Adipose tissue (tissue), 3 donors: ENCODE results near the gene RTL10. TPM values are rescaled to one million over a fixed set of nuclear protein-coding genes. Genes with fewer than 3 reads are reported as not detected.
"Not testable (repeated sequence)": the region's sequence is repeated elsewhere in the genome, so short reads cannot be mapped to it uniquely, and the experiment has no call there.

Source experiments
- H3K27ac ChIP-seq: one replicate; pipeline ENCODE4 v1.5.1; 2013; ENCODE audit warnings: low read depth, low read length
- WGBS, 3 donors: extraction: QIAGEN DNeasy Blood & Tissue Kit; methylation state at CpG; one replicate each; pipeline ENCODE4 v1.1.7; 2013; 5-methylcytosine and 5-hydroxymethylcytosine counted together
- polyA plus RNA-seq, 3 donors: library from polyadenylated mRNA; stranded (reverse); fragments of 200-250 nt; gene quantifications; one replicate each; pipeline ENCODE4 v1.2.3, GENCODE V29; 2013
- donor health status: healthy with polysubstance abuse.
- donor health status: Bipolar disorder and iron deficiency.
- donor health status: healthy.

Gene RTL10
- polyA plus RNA-seq, 3 donors, result 3.1 to 4.3 (median 3.8) TPM

DNA sequence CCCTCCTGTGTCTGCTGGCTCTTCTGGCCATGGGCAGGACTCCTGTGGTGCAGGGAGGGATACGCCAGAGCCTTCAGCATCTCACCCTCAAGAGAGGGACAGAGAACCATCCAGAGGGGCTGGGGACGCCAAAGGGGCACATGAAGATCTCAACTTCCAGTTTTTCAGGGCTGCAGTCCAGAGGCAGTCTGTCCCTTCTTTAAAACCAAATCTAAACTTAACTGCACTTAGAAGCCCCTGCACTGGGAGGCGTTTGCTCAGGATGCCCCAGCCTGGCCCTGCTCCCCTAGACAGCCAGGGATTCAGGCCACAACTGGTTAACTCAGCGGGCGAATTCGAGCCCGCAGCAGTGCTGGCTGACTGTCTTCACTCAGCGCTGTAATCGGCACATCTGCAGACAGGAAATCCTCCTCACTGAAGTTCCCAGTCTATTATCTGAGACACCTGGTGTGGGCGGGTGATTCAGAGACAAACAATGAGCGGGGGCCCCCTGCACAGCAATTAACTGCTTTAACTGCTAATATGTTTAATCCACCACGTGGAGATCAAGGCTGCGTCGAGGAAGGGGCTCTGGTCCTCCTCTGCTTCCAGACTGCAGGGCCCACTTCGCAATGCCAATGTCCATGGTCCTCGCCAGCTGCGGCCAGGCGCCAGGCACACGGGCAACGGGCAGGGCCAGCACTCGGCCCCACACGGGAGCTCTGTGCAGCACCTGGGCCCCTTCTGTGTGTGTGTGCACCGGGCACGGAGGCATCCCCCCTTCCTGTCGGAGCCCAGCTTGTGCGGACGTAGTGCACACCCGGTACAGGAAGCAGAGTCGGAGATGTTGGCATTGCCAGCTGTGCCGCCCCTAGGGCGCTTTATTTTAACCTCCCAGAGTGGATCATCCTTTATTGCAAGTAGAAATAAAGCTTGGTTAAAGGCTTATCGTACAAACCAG is 36.9 kb upstream of the RTL10 start:
- H3K27ac ChIP-seq, result no peak overlapping the region
- WGBS, 3 donors, result 27 to 63% (median 32%) methylated on average over 32 of the region's 32 CpGs

DNA sequence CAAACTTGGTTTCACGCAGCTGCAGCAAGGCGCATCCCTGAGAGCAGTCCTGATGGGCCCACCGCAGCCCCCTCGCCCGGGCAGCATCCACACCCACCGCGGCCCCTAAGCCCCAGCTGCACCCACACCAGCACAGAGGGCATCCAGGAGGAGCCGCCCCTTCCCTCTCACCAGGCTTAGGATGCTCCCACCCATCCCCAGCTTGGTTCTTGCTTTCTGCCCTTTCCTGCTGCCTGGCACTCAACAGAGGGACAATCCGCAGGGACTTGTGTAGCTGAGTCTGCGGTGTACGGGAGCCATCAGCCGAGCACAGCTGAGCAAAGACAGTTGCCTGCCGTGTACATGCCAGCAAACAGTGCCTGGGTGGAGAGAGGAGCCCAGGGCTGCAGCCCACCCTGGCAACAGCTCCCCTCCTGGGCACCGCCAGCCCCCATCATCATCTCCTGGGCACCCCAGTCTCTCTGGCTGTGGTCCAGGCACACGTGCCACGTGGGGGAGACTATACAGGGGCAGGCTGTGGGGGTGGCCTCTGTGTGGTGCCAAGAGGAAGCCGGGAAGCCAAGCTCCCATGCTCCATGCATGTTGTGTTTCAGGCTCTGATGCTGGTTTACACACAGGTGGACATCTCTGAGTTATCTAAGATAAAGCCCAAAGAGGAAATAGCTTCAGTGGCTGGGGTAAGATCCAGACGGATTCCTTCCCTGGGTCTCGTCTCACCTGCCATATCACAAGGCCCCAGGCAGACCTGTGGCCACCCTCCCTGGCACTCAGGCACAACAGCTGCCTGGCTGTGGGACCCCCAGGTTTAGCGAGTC is 36.0 kb upstream of the RTL10 start:
- no peak overlapping the region for H3K27ac ChIP-seq
- 77 to 84% (median 79%) methylated on average over 20 of the region's 20 CpGs for WGBS, 3 donors

DNA sequence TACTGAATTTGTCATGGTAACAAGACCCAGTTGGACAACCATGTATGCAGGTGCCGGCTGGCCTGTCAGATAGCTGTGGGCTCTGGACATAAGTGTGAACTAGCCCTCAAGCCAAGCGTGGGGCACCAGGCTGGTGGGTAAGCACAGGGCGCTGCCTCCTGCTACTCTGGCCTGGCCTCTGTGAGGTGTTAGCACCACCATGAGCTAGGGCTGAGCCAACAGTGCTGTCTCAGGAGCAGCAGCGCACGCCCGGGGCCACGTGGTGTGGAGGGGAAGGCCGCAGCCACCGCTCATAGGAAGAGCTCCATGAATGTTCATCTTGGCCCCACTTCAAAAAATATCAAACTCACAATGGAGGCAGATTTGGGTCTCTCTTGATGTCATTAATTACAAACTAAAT is 35.3 kb upstream of the RTL10 start:
- H3K27ac ChIP-seq, result no peak overlapping the region
- 76 to 89% (median 87%) methylated on average over 9 of the region's 9 CpGs for WGBS, 3 donors

DNA sequence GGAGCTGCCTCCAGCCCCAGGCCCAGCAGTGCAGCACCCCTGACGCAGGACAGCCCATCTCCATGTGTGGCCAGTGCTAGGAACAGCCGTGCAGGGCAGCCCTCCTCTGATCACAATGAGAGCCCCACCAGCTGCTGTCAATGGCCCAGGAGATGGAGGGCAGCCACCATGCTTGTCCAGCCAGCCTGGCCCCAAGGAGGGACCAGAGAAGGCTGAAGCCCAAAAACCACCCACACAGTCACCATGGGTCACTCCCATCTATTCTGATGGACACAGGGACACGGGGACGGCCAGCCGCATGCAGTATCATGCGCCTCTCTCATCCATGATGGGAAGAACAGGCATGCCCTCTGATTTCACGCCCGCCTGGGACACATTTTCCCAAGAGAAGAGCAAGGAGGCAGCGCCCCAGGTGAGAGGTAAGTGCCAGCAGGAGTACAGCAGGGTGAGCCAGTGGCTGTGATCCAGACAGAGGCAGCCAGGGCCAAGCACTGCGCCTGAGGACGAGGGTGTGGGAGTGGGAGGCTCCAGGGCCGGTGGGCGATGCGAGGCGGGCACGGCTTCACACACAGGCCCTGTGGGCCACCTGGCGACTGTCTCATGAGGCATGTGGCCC is 33.6 kb upstream of the RTL10 start:
- H3K27ac ChIP-seq, result no peak overlapping the region
- 93 to 96% (median 95%) methylated on average over 17 of the region's 17 CpGs for WGBS, 3 donors

DNA sequence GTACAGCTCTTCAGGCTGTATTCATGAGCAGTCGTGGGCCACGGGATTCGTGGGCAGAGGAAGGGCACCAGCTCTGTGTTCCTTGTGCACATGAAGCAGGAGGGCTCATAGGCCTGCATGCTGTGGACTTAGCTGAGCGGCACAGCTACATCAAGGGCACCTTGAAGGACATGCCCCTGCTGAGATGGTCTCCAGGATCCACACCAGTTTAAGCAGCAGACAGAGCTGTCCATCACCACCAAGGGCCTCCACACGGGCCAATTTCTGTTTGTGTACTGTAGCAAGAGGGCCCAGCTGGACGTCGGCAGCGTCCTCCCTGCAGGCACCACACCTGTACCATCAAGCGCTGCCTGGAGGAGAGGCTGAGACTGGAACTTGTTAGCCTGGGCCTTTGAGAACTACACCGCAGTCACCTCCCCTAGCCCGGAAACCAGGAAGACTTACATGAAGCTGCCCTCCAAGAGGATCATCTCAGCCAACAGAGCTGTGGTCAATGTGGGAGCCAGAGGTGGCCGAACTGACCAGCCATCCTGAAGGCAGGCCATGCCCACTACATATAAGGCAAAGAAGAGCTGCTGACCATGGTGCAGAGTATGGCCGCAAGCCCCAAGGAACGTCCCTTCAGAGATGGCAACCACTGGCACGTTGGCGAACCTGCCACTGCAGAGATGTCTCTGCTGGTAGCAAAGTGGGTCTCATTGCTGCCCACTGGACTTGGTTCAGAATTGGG is 32.7 kb upstream of the RTL10 start:
- 81 to 90% (median 83%) methylated on average over 16 of the region's 16 CpGs for WGBS, 3 donors
- no peak overlapping the region for H3K27ac ChIP-seq

DNA sequence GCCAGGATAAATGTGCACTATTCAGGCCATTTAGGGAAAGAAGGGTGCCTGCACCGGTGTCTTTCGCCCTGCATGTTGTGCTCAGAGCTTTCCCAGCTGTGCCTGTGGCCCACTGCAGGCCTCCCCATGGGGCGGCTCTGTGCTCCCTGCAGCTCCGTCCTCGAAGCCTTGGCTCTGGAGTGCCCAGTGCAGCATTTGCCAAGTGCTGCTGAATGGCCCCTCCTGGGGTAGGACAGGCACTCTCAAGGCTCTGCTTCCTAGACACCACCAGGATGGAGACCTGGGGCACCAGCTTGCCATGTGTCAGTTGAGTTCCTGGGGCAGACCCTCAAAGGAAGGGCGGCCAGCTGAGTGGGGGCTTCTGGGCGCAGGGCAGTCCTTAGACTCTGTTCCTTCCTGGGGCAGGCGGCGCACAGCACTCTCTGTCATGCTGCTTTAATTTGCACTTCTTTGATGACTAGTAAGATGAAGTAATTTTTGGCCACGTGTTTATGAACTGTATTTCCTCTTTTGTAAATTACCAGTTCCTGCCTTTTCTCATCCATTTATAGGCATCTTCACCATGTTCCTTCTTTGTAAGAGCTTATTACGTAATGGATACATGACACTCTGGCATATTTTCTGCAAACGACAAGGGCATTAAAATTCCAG is 32.1 kb upstream of the RTL10 start:
- no peak overlapping the region for H3K27ac ChIP-seq
- 48 to 84% (median 50%) methylated on average over 12 of the region's 12 CpGs for WGBS, 3 donors

DNA sequence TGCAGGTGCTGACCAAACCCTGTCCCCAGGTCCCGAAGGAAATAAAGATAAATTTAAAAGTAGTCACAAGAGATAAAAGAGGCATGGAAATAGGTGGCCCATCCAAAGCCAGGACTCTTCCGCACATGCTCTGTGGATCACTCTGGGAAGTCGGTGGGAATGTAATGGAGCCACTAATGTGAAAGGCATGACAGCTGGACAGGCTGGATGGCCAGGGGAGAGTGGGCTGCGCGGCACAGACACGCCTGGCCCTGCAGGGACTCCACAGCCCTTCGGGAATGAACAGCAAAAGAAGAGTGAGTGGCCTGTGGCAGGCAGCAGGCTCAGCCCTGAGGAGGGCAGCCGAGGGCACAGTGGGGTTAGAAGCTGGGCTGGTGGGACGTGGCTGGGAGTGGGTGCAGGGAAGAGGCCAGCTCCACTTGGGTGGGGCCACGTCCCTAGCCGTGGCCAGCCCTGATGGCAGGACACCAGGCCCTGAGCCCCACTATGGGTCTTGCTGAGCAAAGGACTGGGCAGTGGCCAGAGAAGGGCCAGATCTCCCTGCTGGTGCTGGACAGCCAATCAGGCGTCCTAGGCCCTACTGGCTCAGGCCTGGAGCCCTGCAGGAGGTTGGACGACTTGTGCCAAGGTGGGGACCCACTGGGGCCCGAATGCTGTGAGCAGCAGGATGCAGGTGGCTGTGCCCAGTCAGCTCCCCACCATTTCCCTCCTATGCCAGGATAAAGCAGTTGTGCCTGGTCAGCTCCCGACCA is 31.3 kb upstream of the RTL10 start:
- H3K27ac ChIP-seq, result no peak overlapping the region
- 73 to 80% (median 78%) methylated on average over 15 of the region's 15 CpGs for WGBS, 3 donors

DNA sequence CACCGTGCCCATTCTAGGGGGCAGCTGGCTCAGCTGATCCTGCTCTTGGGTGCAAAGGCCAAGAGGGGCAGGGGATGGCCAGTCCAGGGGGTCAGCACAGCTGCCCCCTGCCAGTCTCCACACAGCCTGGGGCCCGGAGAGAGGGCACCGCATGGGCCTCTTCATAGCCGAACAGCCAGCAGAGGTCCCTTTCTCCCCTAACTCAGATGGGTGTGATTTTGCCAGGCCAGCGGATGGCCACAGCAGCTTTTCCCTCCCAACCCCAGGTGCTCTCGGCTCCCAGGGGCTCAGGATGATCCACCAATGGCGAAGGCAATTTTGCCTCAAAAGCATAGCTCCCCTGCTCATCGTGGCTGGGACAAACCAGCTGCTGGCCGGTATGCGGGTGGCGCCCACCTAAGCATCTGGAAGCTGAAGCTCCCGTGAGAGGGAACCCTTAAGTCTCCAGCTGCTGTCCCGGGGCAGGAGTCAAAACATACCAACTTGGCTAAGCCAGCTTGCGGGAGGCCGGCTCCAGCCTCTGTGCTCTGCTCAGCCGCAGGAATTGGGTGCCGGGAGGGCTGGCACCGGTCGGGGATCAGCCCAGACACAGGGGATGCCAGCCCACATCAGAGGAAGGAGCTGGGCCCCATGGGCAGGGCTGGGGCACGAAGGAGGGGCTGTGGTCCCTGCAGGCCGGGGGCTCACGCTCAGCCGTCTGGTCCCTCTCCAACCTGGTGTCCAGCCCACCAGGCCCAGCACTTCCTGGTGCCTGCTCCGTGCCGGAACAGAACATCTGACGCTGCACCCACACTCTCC is 30.5 kb upstream of the RTL10 start:
- 91% methylated on average over 26 of the region's 26 CpGs for WGBS, 3 donors
- H3K27ac ChIP-seq, result no peak overlapping the region

DNA sequence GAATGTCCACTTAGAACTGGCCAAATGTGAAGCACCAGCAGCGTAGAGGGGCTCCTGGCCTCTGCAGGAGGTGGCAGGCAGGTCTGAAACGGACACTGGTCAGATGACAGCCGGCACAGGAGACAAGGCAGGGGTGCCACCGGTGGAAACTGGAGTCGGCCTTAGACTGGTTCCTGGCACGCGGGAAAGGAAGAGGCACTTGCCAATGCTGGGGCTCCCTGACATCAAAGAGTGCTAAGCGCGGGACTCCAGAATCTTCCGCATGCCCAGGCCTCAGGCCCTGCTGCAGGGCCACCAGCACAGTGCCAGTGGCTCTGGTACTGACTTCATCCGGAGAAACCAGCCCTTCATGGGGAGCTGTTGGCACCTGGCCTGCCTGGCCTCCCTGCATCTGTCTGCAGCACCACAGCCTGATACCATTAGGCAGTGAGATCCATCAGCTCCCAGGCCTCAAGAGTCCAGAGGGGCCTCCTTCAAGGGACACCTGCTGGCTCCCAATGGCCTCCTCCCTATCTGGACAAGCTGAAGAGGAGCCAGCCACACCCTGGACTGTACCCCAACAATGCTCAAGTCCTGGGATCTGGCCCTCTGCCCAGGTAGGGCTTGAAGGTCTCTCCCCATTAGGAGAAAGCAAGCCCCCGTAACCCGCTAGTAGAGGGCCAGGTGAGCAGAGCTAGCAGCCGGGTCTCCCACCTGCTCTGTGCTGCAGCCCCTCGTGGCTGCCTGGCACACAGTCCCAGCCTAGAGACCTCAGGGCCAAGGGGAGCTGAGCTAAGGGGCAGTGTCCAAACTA is 29.7 kb upstream of the RTL10 start:
- 91 to 93% (median 92%) methylated on average over 15 of the region's 15 CpGs for WGBS, 3 donors

DNA sequence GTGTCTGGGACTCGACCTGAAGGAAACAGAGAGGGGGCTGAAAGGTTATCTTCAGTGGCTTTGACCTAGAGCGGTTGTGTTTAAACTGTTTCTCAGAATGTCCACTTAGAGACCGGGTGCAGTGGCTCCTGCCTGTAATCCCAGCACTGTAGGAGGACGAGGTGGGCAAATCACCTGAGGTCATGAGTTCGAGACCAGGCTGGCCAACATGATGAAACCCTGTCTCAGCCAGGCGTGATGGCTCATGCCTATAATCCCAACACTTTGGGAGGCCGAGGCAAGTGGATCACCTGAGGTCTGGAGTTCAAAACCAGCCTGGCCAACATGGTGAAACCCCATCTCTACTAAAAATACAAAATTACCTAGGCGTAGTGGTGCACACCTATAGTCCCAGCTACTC is 28.8 kb upstream of the RTL10 start:
- WGBS, 3 donors, result 91 to 94% (median 92%) methylated on average over 8 of the region's 8 CpGs
- H3K27ac ChIP-seq, result not testable (repeated sequence)

More for the DNA sequence above, 29.7 kb upstream of the RTL10 start:
- no peak overlapping the region for H3K27ac ChIP-seq

DNA sequence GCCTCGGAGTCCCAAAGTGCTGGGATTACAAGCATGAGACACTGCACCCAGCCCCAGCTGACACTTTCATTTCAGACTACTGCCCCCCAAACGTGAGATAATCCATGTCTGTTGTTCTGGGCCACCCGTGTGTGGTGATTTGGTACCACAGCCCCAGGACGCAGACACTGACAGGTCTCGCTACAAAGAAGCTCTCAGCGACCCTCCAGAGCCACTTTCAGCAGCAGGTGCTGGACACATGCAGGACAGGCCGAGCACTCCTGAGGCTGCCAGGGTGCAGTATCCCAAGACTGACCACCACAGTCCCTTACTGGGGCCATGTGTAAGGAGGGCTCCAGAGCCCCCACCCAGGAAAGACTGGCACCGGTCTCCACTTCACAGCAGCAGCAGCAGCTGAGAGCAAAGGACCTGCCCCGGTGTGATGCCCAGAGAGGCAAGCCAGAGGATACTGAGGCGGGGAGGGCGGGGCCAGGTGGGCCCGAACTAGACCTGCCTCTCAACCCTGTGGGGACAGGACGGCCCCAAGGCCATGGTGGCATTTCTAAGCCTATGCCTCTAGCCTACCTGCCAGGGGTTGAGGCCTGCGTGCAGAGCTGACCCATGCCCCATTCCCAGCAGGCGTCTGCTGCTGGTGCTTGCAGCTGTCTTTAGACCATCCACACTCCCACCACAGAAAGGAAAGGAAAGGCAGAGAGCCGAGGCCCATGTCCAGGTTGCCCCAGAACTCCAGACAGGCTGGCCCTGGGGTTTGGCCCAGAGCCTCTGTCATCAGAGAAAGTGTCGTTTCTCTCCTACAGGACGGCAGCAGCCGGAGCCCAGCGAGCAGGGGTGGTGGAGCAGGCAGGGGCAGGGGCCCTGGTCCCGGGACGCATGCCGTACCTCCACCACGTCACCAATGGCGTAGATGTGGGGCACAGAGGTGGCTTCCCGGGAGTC is 28.0 kb upstream of the RTL10 start:
- WGBS, 3 donors, result 91 to 97% (median 92%) methylated on average over 26 of the region's 26 CpGs

DNA sequence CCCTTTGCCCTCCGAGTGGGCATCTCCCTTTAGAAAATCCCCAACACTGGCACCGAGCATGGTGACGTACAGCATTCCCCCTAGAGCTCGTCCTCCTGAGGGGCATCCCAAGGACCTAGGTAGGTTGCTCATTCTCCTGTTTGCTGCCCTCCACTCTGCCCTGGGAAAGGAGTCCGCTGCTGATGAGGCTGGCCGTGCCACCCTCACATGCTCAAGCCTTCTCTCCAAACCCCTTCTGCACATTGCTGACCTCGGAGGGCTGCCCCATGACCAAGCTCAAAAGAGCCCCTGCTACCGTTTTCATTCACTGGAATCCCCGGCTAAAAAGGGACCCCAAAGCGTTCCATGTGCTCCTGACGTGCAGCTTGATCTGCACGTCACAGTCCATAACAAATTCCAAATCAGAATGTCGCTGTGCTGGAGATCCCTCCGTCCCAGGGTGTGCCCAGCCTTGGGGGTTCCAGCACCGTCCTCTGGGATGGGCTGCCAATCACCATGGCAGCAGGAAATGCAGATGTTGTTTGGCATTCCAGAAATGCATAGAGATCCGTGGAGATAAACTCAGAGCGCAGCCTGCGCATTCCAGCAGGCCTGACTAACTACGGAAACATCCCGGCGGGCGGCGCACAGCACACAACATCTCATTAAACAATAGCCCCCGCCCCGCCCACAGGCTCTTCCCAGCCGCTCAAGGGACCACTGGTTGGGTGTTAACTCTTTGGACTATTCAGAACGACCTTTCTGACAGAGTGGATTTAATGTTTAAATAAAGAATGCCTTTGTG is 26.3 kb upstream of the RTL10 start:
- no peak overlapping the region for H3K27ac ChIP-seq

More for the DNA sequence above, 28.0 kb upstream of the RTL10 start:
- H3K27ac ChIP-seq, result no peak overlapping the region

DNA sequence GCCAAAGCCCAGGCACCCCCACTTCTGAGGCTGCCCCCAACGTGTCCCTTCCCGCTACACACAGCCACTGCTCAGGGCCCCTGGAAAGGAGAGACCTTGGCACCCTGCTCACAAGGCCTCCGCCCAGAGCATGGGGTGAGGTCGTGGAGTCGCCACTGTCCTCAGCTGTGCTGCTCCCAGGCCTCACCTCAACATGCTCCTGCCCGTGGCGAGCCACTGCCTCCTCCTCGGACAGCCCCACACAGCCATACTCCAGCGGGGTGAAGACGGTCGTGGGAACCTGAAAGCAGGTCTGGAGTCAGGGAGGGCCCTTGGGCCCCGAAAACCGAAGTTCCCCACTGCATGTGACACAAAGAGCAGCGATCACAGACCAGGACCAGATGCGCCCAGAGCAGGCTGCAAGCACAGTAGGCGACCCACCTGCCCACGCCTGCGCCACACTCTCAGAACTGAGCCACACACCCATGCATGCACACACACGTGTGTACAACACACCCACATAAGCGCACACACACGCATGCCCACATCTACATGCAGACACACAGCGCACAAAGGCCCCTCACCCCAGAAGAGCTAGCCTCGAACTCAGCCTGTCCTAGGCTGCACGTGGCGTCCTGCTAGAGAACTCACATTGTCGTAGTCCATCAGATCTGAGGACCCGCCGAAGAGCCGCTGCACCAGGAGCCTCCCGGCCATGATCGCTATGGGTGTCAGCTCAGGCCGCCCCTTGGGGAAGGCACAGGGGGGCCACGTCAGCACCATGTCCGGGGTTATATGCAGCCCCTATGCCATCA is 25.5 kb upstream of the RTL10 start:
- H3K27ac ChIP-seq, result no peak overlapping the region
- 88 to 94% (median 91%) methylated on average over 34 of the region's 34 CpGs for WGBS, 3 donors

More for the DNA sequence above, 26.3 kb upstream of the RTL10 start:
- WGBS, 3 donors, result 54 to 67% (median 57%) methylated on average over 27 of the region's 27 CpGs
